HG02588 (cell line): ENCODE data around the gene TSEN54.

Experiments used
- ATAC-seq: cut with Tn5 transposase; IDR thresholded peaks from one replicate; pipeline ENCODE4 v1.9.1; 2021; ENCODE audit warnings: mild to moderate bottlenecking, moderate library complexity; ENCODE audit not compliant: unreplicated experiment

TSEN54 gene

GRCh38 chr17:75561927-75562603, 45.7 kb downstream of the TSEN54 start:
- no peak for ATAC-seq

GRCh38 chr17:75563063-75563758, 46.9 kb downstream of the TSEN54 start:
- ATAC-seq, result no peak

- ATAC-seq, result no peak
These were observed 47.9 kb downstream of the TSEN54 start for GRCh38 chr17:75564195-75564594.

DNA sequence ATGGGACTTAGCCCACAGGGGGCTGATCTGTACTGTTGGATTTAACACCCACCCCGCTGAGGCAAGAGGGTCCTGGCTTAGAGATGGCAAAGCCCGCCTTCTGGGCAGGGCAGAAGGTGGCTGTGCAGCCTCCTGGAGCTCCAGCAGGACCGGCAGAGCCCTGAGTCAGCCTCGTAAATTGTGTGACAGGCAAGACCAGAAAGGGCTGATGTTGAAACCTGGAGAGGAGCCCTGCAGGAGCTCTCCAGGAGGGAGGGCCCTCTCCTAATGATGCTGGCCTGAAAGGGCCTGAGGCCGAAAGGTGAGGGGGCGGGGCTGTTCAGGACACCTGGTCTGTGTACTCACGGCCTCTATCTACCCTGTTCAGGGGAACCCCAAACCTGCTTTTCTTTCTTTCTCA, 48.7 kb downstream of the TSEN54 start:
- no peak for ATAC-seq

GRCh38 chr17:75565618-75566017, 49.3 kb downstream of the TSEN54 start:
- no peak for ATAC-seq

DNA sequence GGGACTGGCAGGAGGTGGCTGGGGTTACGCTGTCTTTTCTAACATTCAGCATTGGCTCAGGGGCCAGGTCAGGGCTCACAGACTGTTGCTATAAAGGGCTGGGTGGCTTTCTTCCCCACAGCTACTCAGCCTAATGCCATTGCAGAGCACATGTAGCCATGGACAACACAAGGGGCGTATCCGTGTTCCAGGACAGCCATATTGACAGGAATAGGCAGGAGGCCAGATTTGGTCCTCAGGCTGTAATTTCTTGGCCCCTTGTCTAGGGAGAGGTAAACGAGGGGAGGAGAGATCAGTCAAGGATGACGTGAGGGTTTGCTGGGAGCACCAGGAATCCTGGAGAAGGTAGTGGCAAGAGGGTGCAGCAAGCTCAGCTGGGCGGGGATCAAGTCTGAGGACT, 50.1 kb downstream of the TSEN54 start:
- ATAC-seq, result no peak

DNA sequence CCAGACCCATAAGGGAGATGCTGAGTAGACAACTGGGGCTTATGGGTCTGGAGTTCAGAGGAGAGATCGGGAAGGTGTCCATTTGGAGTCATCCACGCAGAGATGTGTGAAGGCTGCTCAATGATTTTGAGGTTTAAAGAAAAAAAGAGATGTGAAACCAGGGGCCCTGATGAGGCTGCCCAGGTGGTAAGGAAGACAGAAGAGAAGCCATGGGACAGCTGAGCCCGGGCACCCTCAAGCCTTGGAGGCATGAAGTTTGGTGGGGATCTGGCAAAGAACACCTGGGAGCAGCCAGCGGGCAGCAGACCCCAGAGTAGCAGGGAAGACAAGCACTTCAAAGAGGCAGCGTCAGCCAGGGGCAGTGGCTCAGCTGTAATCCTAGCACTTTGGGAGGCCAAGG, 50.5 kb downstream of the TSEN54 start:
- no peak for ATAC-seq

DNA sequence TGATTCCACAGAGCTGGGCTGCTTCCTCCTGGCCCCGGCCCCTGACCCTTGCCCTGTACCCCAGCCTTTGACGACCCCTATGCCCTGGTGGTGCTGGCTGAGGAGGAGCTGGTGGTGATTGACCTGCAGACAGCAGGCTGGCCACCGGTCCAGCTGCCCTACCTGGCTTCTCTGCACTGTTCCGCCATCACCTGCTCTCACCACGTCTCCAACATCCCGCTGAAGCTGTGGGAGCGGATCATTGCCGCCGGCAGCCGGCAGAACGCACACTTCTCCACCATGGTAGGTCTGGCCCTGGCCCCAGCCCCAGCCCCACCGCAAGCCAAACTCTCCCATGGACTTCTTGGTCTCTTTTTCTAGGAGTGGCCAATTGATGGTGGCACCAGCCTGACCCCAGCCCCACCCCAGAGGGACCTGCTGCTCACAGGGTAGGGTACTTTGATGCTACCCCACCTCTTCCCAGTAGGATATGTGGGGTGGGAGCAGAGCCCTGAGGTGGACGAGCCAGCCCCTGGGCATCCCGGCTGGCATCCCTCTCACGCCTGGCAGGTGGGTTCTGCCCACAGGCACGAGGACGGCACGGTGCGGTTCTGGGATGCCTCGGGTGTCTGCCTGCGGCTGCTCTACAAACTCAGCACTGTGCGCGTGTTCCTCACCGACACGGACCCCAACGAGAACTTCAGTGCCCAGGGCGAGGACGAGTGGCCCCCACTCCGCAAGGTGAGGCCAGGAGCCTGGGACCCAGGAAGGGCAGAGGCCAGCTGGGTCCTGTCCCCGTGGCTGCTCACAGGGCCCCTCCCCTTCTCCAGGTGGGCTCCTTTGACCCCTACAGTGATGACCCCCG, 52.3 kb downstream of the TSEN54 start:
- no peak for ATAC-seq

- no peak for ATAC-seq
These were observed 53.8 kb downstream of the TSEN54 start for GRCh38 chr17:75570034-75570676.

DNA sequence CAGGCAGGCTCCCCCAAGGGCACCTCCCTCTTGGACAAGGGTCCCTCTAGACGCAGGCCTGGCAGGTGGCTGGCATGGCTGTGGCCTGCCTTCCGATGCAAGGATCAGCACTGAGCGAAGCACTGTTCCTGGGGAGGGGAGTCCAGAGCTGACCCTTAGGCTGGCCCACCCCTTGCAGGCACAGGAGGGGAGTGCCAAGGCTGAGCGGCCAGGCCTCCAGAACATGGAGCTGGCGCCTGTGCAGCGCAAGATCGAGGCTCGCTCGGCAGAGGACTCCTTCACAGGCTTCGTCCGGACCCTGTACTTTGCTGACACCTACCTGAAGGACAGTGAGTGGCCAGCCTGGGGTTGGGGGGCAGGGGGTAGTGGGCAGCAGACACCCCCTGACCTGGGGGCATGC, 54.4 kb downstream of the TSEN54 start:
- ATAC-seq, result no peak

DNA sequence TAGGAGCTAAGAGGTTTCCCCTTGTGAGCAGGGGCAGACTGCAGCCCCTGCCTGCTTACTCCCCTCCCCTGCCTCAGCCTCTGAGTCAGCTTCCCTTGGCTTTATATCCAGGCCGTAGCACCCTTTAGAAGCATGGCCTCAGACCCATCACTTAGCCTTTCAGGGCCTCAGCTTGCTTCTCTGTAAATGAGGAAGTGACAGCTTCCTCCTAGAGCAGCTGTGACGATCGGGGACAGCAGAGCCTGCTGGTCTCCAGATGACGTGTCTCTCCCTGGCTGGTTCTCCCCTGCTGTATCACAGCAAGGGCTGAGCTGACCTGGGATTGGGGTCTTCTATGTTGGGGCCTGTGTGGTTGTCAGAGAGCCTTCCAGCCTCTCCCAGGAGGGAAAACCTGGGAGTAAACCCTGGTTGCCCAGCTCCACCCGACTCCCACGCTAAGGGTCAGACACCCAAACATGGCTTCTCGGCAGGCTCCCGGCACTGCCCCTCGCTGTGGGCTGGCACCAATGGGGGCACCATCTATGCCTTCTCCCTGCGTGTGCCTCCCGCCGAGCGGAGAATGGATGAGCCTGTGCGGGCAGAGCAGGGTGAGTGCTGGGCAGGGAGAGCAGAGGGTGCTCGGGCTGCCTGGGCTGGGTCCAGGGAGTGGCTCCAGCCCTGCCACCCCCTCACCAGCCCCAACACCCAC, 55.0 kb downstream of the TSEN54 start:
- ATAC-seq, result no peak

DNA sequence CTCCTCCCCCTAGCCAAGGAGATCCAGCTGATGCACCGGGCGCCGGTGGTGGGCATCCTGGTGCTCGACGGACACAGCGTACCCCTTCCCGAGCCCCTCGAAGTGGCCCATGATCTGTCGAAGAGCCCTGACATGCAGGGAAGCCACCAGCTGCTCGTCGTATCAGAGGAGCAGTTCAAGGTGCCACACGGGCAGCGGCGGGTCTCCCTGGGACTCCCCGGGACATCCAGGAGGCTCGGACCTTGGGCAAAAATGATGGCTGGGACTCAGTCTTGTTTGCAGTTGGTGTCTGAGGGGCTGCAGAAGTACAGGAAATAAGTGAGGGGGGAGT, 55.5 kb downstream of the TSEN54 start:
- no peak for ATAC-seq

GRCh38 chr17:75572713-75573539, 56.6 kb downstream of the TSEN54 start:
- no peak for ATAC-seq

DNA sequence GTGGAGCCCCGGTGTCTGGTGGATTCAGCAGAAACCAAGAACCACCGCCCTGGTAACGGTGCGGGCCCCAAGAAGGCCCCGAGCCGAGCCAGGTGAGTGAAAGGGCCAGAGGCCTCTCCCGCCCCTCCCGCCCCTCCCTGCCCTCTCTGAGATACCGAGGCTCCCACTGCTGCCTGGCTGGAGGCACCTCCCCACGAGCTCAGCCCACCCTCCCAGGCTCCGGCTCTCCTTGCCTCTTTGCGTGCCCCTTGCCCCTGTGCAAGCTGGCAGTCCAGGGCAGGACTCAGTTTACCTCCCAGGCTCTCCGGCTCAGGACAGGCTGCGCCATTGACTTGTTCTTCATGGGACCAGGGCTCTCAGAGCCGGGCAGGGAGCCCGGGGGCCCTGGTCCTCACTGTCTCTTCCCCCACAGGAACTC, 57.2 kb downstream of the TSEN54 start:
- ATAC-seq, result no peak

DNA sequence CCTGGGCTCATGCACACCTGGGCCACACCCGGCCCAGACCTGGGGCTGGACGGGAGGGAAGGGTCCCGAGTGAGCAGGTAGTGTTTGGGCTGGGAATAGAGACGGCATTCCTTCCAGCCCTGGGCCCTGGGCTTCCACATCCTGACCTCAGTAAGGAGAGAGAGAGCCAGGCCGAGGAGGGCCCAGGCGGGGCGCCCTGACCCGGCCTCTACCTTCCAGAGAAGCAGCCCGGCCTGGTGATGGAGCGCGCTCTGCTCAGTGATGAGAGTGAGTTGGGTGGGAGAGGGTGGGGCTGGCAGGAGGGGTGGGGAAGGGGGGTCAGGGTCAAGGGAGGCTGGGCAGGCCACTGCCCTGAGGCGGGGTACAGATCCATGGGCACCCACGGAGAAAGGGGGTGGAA, 57.7 kb downstream of the TSEN54 start:
- ATAC-seq, result no peak
